ENCODE data around the gene CA5A.
"Not testable (repeated sequence)": the region's sequence is repeated elsewhere in the genome, so short reads cannot be mapped to it uniquely, and the experiment has no call there.

GRCh38 chr16:87888346-87888745, 48.0 kb downstream of the CA5A start:
- TF ChIP-seq CTCF (conservative IDR thresholded peaks at IDR 0.05; ENCODE audit: low read depth in 2 of 2); JUNB (IDR thresholded peaks at IDR 0.05; ENCODE audit: unreplicated experiment); POLR2AphosphoS5 (IDR thresholded peaks at IDR 0.05; ENCODE audit: low read depth): not testable (repeated sequence)

Measured in GM23338 (cell line).